HG02885 (cell line): Measurements from ENCODE around the gene CACNG3.
"Not testable (repeated sequence)": the region's sequence is repeated elsewhere in the genome, so short reads cannot be mapped to it uniquely, and the experiment has no call there.

Experiments used
- ATAC-seq: cut with Tn5 transposase; IDR thresholded peaks from one replicate; pipeline ENCODE4 v1.9.1; 2021; ENCODE audit warnings: mild to moderate bottlenecking; ENCODE audit not compliant: unreplicated experiment, poor library complexity

Gene CACNG3

DNA sequence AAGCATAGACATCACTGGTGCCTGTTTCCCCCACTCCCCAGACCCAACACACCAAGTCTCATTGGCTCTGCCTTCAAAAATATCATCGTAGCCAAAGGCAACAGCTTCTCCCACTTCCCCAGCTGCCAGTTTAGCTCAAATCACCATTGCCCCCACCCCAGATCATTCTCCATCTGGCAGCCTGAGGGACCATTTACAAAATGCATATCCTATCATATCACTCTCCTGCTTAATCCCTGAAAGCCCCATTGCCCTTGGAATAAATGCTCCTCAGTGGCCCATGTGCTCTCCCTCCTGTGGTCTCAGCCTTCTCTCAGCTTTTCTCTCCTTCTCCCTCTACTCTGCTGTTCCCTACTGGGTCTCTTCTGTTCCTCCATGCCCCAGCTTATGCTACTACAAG is 68.3 kb downstream of the CACNG3 start:
- ATAC-seq = no peak

DNA sequence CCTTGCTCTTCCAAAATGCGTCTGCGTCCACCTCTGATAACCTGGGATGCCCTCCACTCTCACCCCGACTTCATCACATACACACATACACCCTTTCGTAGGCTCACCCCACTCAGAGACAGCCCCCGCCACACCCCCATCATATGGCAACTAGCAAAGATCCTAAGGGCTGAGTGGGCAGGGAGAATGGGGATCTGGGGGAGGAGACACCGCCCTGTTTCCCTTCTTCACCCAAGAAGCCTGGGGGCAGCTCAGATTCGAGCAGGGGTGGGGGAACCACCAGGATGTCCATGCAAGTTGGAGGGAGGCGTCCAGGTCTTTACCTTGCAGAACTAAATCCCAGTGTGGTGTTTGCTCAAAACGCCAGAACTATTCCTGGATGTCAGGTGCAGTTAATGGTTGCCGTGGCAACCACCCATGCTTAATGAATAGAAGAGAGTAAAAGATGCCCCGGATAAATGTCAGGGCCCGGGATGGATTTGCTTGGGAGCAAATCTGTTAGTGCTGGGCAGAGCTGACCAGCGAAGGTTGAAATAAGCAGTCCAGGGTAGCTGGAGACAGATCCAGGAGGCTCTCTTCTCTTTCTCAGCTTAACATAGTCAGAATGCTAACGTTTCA is 72.8 kb downstream of the CACNG3 start:
- ATAC-seq = no peak

DNA sequence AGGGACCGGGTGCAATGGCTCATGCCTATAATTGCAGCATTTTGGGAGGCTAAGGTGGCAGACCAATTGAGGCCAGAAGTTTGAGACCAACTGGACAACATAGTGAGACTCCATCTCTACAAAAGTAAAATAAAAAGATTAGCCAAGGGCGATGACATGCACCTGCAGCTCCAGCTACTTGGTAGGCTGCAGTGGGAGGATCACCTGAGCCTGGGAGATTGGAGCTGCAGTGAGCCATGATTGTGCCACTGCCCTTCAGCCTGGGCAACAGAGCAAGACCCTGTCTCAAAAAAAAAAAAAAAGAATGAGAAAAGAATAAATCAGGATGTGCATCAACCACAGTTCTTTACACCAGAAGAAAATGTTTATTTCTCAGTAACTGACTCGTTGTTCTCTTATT is 76.0 kb downstream of the CACNG3 start:
- ATAC-seq = no peak

- no peak for ATAC-seq
Measured at GRCh38 chr16:24332582-24333090, 76.5 kb downstream of the CACNG3 start.

GRCh38 chr16:24336491-24336890 is 80.4 kb downstream of the CACNG3 start:
- no peak for ATAC-seq

DNA sequence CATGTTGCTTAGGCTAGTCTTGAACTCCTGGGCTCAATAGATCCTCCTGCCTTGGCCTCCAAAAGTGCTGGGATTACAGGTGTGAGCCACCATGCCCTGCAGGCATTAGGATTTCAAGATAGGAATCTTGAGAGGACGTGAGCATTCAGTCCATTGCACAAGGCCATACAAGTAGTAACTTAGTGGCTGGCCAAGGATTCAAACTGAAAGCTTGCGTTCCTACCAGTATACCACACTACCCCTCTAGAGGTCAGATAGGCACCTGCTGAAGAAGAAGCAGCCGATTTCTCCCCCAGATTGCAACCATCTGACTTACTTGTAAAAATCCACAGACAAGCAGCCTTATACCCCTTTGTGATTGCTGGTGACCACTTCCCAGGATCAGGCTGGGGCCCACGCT is 80.9 kb downstream of the CACNG3 start:
- ATAC-seq = no peak

GRCh38 chr16:24343829-24344228 is 87.7 kb downstream of the CACNG3 start:
- ATAC-seq = not testable (repeated sequence)

DNA sequence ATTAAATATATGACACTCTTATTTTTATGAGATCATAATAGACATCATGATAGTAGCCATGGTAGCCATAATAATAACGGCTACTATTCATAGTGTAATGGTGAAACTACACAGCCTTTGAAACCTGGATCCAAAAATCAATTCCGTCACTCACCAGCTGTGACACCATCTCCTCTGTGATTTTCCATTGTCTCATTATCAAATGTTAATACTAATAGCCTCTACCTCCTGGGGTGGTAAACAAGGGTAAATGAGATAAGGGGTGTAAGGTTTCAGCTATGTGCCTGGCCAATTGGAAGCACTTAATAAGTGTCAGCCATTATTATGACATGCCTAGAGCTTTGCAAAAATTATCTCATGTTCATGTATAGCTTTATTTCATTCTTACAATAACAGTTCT is 88.6 kb downstream of the CACNG3 start:
- no peak for ATAC-seq

DNA sequence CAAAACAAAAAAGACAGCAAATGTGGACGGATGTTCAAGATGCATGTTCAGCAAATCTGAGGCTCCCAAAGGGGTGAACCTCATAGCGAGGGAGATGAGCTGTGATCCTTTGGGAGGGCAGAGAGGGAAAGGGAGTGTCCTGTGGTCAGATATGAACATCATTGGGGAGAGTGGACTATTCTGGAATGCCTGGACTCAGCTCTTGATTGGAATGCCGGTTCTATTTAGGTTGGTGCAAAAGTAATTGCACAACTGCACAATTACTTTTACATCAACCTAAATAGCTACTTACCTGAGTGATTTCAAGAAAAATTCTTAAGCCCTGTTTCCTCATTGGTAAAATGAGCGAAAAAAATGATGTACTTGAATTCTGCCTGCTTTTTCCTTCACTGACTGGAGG is 89.6 kb downstream of the CACNG3 start:
- ATAC-seq = no peak

DNA sequence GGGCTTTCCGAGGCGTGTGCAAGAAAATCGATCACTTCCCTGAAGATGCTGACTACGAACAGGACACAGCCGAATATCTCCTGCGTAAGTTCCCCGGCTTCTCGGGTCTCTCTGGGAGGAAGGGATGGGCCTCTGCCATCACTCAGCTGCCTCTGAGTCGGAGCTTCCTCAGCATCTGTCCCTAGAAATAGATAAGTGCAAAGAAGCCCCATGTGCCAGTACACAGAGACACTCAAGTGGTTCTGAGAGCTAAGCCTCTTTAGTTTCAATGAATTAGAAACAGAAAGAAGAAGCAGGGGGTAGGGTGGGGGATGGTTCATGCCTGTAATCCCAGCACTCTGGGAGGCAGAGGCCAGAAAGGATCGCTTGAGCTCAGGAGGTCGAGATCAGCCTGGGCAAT is 90.6 kb downstream of the CACNG3 start:
- ATAC-seq = no peak

GRCh38 chr16:24347556-24347955 is 91.4 kb downstream of the CACNG3 start:
- no peak for ATAC-seq

- no peak for ATAC-seq
Measured at GRCh38 chr16:24348545-24349290, 92.6 kb downstream of the CACNG3 start.

- no peak for ATAC-seq
Measured at GRCh38 chr16:24349320-24349719, 93.2 kb downstream of the CACNG3 start.

GRCh38 chr16:24352746-24353145 is 96.6 kb downstream of the CACNG3 start:
- ATAC-seq = no peak

GRCh38 chr16:24353622-24354021 is 97.5 kb downstream of the CACNG3 start:
- ATAC-seq = no peak

- ATAC-seq = no peak
Measured at GRCh38 chr16:24357511-24357910, 101.4 kb downstream of the CACNG3 start.

DNA sequence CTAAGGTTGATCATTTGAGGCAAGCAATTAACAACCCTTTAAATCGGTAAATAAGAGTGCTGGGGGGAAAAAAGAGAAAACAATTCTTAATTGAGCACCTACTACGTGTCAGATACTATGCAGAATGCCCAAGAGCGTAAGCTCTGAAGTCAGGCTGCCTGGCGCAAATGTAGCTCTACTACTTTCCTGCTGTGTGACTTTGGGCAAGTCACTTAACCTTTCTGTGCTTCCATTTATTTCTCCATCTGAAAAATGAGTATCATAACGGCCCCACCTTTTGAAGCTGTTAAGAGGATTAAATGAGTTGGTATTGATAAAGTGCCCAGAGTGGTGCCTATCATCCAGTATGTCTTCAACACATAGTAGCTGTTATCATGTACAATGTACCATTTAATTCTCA is 102.0 kb downstream of the CACNG3 start:
- no peak for ATAC-seq

DNA sequence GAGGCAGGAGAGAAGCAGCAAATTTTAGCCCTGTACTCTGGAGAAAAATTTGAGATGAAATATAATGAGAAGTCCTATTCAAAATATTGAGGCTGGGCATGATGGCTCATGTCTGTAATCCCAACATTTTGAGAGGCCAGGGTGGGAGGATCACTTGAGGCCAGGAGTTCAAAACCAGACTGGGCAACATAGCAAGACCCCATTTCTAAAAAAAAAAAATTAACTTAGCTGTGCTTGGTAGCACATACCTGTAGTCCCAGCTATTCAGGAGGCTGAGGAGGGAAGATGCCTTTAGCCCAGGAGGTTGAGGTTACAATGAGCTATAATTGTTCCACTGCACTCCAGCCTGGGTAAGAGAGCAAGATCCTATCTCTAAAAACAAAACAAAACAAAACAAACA is 103.4 kb downstream of the CACNG3 start:
- ATAC-seq = no peak

DNA sequence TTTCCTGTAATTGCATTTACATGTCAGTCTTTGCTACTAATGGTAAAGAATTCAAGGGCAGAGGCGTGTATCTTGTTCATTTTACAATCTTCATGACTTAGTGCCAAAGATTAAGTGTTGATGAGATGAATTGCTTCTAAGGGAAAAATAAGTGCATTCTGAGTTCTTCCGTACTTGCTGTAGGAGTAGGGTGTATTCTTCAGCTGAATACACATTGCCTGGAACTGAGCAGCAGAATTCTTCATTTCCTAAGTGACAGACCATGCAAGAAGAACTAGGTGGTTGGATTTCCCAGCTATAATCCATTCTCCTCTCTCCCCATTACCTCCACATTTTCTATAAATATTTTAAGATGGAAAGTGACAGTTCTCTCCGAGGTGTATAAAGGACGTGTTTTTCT is 104.8 kb downstream of the CACNG3 start:
- no peak for ATAC-seq

DNA sequence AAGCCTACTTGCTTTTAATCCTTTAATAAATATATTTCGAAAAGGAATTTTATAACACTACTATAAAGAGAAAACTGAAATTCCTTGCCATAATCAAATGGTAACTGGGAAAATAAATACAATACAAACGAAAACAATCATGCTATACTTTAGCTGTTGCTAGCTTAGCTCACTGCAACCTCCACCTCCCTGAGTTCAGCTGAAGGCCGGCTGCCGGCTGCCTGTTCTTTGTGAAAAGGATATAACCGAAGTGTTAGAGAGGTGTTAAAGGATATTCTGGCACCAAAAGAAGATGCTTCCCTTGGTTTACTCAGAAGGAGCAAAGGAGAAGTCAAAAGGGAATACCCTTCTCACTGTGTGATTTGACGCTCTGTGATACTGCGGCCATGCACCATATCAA is 108.5 kb downstream of the CACNG3 start:
- ATAC-seq = no peak

- no peak for ATAC-seq
Measured at GRCh38 chr16:24367186-24367710, 111.1 kb downstream of the CACNG3 start.

GRCh38 chr16:24372824-24373223 is 116.7 kb downstream of the CACNG3 start:
- ATAC-seq = no peak
